ACHN (cell line): ENCODE measurements around the gene SLC16A7.

Source experiments
- DNase-seq: peaks from one replicate; pipeline ENCODE4 v3.0.0-alpha.2; 2015
- in situ Hi-C: cut with HindIII; loops from 2 replicates; pipeline ENCODE4 v1.10.0; 2017; ENCODE audit warnings: low sequenced_read_pairs, low pct_ligation_motif_present, low pct_unique_long_range_greater_than_20kb

Gene SLC16A7

GRCh38 chr12:59654061-59654460 lies 58.2 kb downstream of the SLC16A7 start:
- no peak for DNase-seq
- in situ Hi-C loops: no loop called here

- peak; percentile 40 for DNase-seq
- in situ Hi-C loops: no loop called here
These were observed 61.4 kb downstream of the SLC16A7 start for GRCh38 chr12:59657266-59657665.

DNA sequence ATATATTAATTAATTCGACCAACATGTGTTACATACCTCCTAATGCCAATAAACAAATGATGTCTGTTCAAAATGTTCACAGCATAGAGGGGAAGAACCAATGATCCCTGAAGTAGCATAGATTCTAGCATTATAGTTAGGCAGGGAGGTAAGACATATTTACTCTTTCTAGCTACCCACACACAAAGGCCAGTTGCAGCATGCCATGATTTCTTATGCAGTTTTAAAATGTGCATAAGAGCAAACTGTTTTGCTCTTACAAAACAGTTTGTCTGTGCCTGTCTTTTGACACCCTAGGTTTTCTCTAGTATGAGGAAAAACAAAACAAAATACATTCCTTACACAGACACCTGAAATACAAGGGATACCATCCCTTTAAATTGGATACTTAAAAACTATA lies 61.9 kb downstream of the SLC16A7 start:
- in situ Hi-C loops: no loop called here

GRCh38 chr12:59660148-59660547 lies 64.3 kb downstream of the SLC16A7 start:
- in situ Hi-C loops: no loop called here
- no peak for DNase-seq

More for the DNA sequence above, 61.9 kb downstream of the SLC16A7 start:
- DNase-seq: no peak

DNA sequence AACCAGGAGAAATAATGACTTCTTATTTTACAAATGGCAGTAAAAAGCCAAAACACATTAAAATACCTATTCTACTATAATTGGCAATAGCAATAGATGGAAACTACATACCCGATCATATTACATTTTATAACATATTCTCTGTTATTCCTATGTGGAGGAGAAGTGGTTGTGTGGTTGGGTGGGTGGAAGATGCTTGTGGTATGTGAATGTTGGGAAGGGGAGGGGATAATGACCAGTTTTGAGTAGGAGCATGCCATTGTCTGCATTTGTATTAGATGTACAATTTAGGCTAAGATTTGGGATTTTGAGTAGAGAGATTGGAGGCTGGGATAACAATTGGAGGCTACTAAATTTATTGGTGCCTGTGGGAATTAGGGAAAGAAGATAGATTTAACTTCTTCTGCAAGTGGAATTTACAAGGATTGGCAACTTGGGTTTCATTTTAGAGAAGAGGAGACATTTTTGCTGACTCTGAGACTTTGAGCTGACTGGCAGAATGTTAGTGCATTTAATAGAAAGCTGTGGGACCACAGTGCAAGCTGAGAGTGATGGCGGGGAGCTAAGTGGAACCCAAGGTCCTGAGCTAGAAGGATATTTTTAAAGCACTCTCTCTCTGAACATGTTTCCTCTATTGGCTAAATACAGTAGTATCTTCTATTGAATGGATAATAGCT lies 65.2 kb downstream of the SLC16A7 start:
- no peak for DNase-seq
- in situ Hi-C loops: no loop called here

GRCh38 chr12:59664495-59664894 lies 68.7 kb downstream of the SLC16A7 start:
- in situ Hi-C loops: no loop called here
- DNase-seq: no peak

- DNase-seq: no peak
- in situ Hi-C loops: no loop called here
These were observed 69.9 kb downstream of the SLC16A7 start for GRCh38 chr12:59665701-59666100.

- no peak for DNase-seq
These were observed 72.8 kb downstream of the SLC16A7 start for GRCh38 chr12:59668674-59669073.

GRCh38 chr12:59672273-59672672 lies 76.4 kb downstream of the SLC16A7 start:
- in situ Hi-C loops: no loop called here
- no peak for DNase-seq

More at GRCh38 chr12:59668674-59669073, 72.8 kb downstream of the SLC16A7 start:
- in situ Hi-C loops: no loop called here

DNA sequence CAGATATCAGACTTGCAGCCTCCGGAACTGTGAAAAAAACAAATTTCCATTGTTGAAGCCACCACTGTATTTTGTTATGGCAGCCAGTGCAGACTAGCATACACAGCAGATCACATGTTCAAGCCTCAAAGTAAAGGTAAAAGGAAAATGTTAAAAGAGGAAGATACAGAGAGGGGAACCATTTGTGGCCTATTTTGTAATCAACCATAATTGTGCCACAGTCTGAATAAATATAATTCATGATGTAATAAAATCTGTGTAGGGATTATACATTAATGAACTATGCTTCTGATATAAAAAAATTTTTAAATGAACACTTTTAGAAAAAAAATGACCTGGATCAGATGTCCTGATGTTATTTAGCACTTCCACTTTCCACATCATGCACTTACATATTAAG lies 79.6 kb downstream of the SLC16A7 start:
- DNase-seq: no peak
- in situ Hi-C loops: no loop called here

GRCh38 chr12:59677857-59678256 lies 82.0 kb downstream of the SLC16A7 start:
- in situ Hi-C loops: no loop called here

GRCh38 chr12:59678759-59679411 lies 83.1 kb downstream of the SLC16A7 start:
- in situ Hi-C loops: no loop called here

More at GRCh38 chr12:59677857-59678256, 82.0 kb downstream of the SLC16A7 start:
- no peak for DNase-seq

DNA sequence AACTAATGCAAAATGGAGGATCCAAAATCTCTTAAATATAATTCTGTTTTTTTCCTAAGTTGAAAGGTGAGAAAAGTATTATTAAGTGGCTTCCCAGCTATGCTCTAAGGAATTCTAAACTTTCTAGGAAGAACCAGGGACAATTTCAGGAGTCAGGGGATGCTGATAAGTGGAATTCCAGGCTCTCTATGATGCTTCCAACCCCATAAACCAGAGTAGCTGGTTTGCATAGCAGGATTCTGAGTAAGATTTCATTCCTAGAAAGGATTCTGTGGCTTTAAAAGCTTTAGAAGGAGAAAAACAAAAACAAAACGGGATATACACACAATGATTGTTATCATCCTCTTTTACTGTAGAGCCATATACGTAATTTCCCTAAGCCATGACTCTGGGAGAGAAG lies 93.9 kb downstream of the SLC16A7 start:
- no peak for DNase-seq
- in situ Hi-C loops: no loop called here

More at GRCh38 chr12:59678759-59679411, 83.1 kb downstream of the SLC16A7 start:
- DNase-seq: no peak

DNA sequence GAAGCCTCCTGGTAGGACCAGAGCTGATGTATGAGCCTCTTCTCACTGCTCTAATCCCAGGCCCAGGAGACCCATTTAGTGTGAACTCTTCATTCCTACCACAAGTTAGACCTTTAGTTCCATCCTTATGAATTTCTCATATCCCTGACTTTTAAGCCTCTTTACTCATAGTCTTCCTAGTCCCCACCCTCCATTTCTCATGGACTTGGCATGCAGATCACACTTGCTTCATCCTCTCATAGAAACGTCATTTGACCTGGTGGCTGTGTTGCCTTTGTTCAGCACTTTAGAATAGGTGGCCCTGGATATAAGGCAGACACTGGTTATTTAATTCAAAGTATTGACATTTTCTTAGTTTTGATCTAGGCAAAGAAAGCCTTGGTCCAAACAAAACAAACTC lies 99.5 kb downstream of the SLC16A7 start:
- in situ Hi-C loops: no loop called here
- no peak for DNase-seq

- no peak for DNase-seq
- in situ Hi-C loops: no loop called here
These were observed 102.8 kb downstream of the SLC16A7 start for GRCh38 chr12:59698600-59698999.

DNA sequence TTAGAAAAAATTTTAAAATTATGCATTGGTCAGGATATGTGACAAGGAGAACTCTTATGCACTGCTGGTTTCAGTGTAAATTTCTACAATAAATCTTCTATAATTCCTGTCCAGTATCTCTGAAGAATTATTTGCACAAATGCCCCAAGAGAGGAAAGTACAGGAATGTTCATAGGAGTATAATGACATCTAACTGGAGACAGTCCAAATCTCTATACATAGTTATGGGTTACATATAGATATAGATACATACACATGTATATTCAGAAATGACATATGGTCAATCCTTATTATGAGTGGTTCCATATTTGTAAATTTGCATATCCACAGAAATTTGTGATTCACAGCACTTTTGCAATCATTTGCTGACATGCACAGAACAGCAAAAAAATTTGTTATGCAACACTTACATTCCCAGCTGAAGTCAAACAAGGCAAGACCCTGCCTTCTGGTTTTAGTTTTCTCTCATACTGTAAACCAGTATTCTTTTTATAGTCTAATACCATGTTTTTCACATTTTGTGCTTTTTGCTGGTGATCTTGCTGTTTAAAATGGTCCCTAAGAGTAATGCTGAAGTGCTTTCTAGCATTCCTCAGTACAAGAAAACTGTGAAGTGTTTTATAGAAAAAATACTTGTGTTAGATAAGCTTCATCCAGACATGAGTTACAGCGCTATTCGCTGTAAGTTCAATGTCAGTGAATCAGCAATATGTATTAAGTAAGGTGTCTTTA lies 103.8 kb downstream of the SLC16A7 start:
- in situ Hi-C loops: no loop called here
- no peak for DNase-seq

GRCh38 chr12:59700153-59700450 lies 104.3 kb downstream of the SLC16A7 start:
- in situ Hi-C loops: no loop called here
- no peak for DNase-seq

DNA sequence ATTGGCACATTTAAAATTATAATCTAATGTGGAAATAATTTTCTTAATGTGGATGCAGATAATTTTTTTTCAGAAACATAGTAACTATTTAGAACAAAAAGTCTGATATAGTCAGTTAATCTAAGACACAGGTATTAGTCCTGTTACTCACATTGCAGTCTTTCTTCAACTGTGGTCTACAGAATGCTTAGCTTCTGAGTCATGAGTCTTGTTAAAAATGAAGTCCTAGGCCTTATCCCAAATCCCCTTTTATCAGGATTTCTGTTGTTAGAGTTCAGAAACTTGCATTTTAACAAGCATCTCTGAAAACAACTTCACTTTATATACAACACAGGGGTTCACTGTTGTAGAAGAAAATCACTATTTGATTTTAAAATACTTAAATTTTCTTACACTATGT lies 112.2 kb downstream of the SLC16A7 start:
- in situ Hi-C loops: no loop called here
- DNase-seq: peak; percentile 75

DNA sequence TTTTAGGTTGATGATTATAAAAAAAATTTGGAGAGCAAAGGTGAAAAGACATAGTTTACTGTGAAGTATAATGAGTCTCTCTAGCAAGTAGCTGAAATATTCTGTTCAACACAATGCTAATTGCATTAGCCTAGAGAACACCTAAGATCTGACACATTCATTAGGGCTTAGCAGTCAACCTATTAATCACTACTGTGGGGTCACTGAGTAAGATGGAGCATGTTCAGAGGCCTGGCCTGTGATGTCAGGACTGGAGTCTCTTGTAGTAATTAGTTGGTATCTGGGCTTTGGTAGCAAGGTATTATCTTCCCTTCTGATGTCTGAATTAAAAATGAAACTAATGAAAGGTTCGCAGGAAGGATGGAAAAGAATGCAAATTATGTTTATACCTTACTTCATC lies 112.7 kb downstream of the SLC16A7 start:
- in situ Hi-C loops: no loop called here
- no peak for DNase-seq
